Nephron progenitor cell (in vitro differentiated cells): ENCODE measurements around the gene GABARAPL2.
A peak's percentile ranks its signal among the peaks of the same experiment; 100 is the strongest.
"Not testable (repeated sequence)": the region's sequence is repeated elsewhere in the genome, so short reads cannot be mapped to it uniquely, and the experiment has no call there.

Experiments
- DNase-seq: peaks from one replicate; pipeline ENCODE4 v3.0.0; 2021
- H3K27ac Mint-ChIP-seq: 2 replicates; pipeline ENCODE4 v1.8.0; 2021; ENCODE audit warnings: mild to moderate bottlenecking, moderate library complexity, mixed read lengths
- H3K27me3 Mint-ChIP-seq: 2 replicates; pipeline ENCODE4 v1.8.0; 2021; ENCODE audit warnings: mild to moderate bottlenecking, low read depth, mixed read lengths; ENCODE audit not compliant: poor library complexity
- H3K36me3 Mint-ChIP-seq: 2 replicates; pipeline ENCODE4 v1.8.0; 2021; ENCODE audit warnings: low read depth, mixed read lengths
- H3K4me1 Mint-ChIP-seq: 2 replicates; pipeline ENCODE4 v1.8.0; 2021; ENCODE audit warnings: mixed read lengths
- H3K4me3 Mint-ChIP-seq: 2 replicates; pipeline ENCODE4 v1.8.0; 2021; ENCODE audit warnings: mild to moderate bottlenecking, moderate library complexity, mixed read lengths
- H3K9me3 Mint-ChIP-seq: 2 replicates; pipeline ENCODE4 v1.8.0; 2021; ENCODE audit warnings: mild to moderate bottlenecking, moderate library complexity, mixed read lengths
- TF ChIP-seq, protein P1 (sequence below): fragments of 200-600 bp; sonication (generic); IDR thresholded peaks from 2 replicates; pipeline ENCODE4 v1.5.0; 2021; ENCODE audit warnings: antibody characterized with exemption

The GABARAPL2 gene

DNA sequence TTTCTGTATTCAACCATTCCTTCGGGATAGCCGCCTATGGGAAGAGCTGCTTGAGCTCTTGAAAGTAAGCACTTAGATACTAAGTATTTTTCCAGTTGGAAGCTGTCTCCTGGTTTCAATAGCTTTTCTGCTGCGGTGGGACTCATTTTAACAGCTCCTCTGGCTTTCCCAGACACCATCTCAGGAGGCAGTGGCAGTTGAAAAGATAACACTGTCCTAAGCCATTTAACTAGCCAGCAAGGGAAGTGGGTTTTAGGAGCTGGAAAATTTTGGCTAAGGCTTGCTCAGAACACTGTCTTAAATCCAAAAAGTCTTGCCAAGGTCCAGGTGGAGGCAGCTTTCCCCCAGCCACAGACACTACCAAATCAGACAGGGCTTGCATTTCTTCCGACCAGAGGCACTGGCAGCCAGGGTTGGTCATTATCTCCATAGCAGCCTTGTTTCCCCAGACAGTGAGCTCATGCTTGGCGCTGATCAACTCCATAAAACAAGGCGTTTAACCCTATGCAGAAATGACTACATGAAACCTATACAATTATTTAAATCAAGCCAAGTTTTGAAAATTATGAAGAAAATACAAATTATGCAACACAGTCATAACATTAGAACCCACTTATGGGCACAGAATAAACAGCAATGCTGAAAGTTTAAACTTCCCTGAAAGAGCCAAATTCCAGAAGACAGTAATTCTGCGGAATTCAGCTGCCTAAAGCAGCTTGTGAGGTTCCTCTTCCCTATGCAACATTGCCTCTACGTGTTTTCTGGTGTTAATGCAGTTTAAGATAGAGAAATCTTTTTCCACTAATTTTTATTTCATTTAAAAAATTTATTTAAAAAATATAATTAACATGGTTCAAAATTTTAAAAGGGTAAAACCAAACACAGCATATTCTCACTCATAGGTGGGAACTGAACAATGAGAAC lies 25.0 kb downstream of the GABARAPL2 start:
- Mint-ChIP-seq H3K4me1 (peaks cover 43% of the 10 kb centered on the region), H3K36me3 (peaks cover 31% of the 10 kb centered on the region), H3K4me3 (no peak overlapping the region), H3K9me3 (no peaks in the 10 kb centered on the region), H3K27me3 (no peaks in the 10 kb centered on the region), H3K27ac (peak overlapping the region; percentile 98)
- DNase-seq: no peak
- TF ChIP-seq, protein P1, sequence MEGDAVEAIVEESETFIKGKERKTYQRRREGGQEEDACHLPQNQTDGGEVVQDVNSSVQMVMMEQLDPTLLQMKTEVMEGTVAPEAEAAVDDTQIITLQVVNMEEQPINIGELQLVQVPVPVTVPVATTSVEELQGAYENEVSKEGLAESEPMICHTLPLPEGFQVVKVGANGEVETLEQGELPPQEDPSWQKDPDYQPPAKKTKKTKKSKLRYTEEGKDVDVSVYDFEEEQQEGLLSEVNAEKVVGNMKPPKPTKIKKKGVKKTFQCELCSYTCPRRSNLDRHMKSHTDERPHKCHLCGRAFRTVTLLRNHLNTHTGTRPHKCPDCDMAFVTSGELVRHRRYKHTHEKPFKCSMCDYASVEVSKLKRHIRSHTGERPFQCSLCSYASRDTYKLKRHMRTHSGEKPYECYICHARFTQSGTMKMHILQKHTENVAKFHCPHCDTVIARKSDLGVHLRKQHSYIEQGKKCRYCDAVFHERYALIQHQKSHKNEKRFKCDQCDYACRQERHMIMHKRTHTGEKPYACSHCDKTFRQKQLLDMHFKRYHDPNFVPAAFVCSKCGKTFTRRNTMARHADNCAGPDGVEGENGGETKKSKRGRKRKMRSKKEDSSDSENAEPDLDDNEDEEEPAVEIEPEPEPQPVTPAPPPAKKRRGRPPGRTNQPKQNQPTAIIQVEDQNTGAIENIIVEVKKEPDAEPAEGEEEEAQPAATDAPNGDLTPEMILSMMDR: no peak

DNA sequence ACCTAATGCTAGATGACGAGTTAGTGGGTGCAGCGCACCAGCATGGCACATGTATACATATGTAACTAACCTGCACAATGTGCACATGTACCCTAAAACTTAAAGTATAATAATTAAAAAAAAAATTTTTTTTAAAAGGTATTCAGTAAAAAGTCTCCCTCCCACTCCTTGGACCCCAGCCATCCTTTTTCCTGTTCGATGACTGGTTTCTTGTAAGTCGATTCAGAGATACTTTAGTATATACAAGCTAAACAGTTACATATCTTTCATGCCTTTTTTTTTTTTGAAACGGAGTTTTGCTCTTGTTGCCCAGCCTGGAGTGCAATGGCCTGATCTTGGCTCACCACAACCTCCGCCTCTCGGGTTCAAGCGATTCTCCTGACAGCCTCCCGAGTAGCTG lies 25.7 kb downstream of the GABARAPL2 start:
- not testable (repeated sequence) for H3K27me3 Mint-ChIP-seq, H3K4me3 Mint-ChIP-seq, H3K9me3 Mint-ChIP-seq, DNase-seq
- H3K4me1 Mint-ChIP-seq: peaks cover 43% of the 10 kb centered on the region
- peaks cover 35% of the 10 kb centered on the region for H3K36me3 Mint-ChIP-seq
- H3K27ac Mint-ChIP-seq: peak overlapping the region; percentile 85

DNA sequence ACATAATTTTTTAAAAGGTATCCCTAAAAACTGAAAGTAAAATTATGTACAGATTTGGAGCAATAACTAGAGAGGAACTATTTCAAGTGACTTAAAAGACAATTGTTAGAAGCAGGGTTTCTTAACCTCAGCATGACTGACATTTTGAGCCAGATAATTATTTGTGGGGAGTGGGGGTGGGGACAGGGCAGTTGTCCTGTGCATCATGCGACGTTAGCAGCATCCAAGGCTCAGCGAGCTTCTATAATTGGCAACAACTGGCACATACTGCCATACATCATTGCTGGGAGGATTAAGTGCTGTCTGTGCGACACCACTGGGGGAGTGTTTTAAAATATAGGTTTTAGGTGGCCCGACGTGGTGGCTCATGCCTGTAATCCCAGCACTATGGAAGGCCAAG lies 27.1 kb downstream of the GABARAPL2 start:
- Mint-ChIP-seq H3K9me3 (peaks cover 11% of the 10 kb centered on the region), H3K27ac (peak overlapping the region; percentile 59), H3K4me1 (peaks cover 43% of the 10 kb centered on the region), H3K36me3 (peaks cover 49% of the 10 kb centered on the region), H3K27me3 (no peaks in the 10 kb centered on the region), H3K4me3 (no peak overlapping the region)
- no peak for DNase-seq
- TF ChIP-seq, protein P1: no peak

DNA sequence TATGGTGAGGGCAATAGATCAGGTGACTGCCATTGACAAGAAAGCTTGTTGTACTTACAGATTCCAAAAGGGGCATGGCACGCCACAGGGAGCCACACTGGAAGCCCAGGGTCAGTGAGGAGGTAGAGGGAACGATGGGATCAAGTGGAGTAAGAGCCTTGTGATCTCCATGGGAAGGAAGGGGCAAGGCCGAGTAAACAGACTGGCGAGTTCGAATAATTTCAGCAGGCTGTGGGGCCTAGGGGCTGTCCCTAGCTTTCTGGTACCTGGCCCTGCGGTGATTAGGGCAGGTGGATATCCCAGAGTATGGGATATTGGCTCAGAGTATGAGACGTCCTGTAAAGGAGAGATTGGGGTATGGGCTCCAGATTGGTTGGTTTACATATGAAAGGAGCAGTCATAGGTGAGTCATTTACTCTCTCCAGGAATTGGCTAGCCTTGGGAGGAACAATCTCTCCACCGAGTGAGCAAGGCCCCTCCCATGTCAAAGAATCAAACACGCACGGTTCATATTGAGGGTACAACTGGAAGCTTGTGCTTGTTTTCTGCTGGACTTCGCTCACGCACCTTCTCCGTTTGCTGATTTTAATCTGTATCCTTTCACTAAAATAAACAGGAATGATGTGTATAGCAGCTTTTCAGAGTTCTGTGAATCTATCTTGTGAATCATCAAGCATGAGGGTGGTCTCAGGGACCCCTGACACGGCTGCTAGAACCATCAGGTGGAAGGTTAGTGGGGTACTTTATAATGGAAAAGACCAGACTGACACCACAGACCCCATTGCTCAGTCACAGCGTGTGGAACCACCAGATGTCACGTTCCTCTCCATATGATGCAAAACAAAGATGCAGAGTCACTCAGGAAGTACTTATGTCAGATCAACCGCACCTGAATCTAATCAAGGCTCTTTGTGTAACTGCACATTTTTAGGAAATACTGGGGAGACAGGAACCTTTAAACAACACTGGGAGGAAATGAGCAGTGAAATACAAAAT lies 27.9 kb downstream of the GABARAPL2 start:
- Mint-ChIP-seq H3K36me3 (peaks cover 44% of the 10 kb centered on the region), H3K27ac (no peak overlapping the region), H3K4me1 (peaks cover 37% of the 10 kb centered on the region), H3K4me3 (no peak overlapping the region), H3K27me3 (no peaks in the 10 kb centered on the region), H3K9me3 (peaks cover 11% of the 10 kb centered on the region)
- DNase-seq: no peak
- TF ChIP-seq, protein P1: no peak

DNA sequence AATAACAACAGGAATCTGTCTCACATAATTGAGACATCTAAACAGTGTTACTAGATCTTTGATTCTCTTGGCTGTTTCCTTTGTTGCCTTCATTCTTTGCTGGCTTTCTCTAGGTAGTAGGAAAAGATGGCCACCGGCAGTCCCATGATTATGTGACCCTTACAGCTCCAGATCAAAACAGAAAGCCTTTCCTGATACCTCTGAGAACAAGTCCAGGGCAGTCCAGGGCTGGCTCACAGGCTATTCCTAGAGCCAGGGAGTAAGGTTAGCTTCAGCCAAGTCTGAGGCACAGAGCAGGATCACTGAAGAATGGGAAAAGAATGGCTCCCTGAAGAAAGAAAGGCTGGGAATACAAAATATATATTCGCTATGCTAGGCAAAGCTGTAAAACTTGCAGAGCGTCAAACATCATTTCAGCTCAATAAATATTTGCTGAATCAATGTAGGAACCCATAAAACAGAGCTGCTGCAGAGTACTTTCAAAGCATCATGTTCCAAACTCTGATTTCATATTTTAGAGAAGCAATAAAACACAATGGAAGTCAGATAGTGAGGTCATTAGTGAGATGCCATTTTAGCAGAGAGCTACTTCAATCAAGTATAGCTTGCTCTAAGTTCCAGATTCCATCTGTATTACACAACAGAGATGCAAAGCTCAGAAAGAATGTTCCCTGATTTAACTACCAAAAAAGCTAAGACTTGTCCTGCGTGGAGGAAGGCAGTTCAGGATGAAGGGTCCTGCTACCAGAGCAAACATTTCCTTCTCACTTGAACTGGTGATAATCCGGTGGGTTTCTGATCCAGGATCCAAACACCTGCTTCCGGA lies 33.5 kb downstream of the GABARAPL2 start:
- Mint-ChIP-seq H3K36me3 (peaks cover 82% of the 10 kb centered on the region), H3K27me3 (no peaks in the 10 kb centered on the region), H3K27ac (no peak overlapping the region), H3K4me1 (peaks cover 5% of the 10 kb centered on the region), H3K9me3 (peaks cover 20% of the 10 kb centered on the region), H3K4me3 (no peak overlapping the region)
- no peak for DNase-seq
- TF ChIP-seq, protein P1: no peak
